PFSK-1 (cell line): ENCODE results near the gene TTLL11.

Experiments
- FOXP2 ChIP-seq: optimal IDR thresholded peaks from 2 replicates; pipeline ENCODE3; 2011; ENCODE audit warnings: borderline replicate concordance, control low read depth, inconsistent platforms; ENCODE audit not compliant: insufficient read depth; ENCODE audit errors: extremely low read length, extremely low read depth
- POLR2AphosphoS5 ChIP-seq: IDR thresholded peaks from 2 replicates; pipeline ENCODE4 v1.6.1; 2012; ENCODE audit warnings: low read depth, mild to moderate bottlenecking, control low read depth, low read length, moderate library complexity
- SIN3A ChIP-seq: IDR thresholded peaks from 2 replicates; pipeline ENCODE4 v1.6.1; 2012; ENCODE audit warnings: mild to moderate bottlenecking, low read length, moderate library complexity, borderline replicate concordance; ENCODE audit not compliant: insufficient read depth
- TAF1 ChIP-seq: IDR thresholded peaks from 2 replicates; pipeline ENCODE4 v1.6.1; 2012; ENCODE audit warnings: low read length, control low read depth, borderline replicate concordance; ENCODE audit not compliant: insufficient read depth
- TF ChIP-seq, protein P1 (sequence below), 2 experiments: IDR thresholded peaks; 2 replicates each; pipeline versions ENCODE4 v1.6.1 to v1.8.0; 2011 to 2012; ENCODE audit warnings: low read depth in 2 of 2, low read length in 2 of 2, control low read depth in 1 of 2, inconsistent platforms in 1 of 2, mild to moderate bottlenecking in 1 of 2, moderate library complexity in 1 of 2; ENCODE audit not compliant: insufficient read depth in 1 of 2

TTLL11 gene

DNA sequence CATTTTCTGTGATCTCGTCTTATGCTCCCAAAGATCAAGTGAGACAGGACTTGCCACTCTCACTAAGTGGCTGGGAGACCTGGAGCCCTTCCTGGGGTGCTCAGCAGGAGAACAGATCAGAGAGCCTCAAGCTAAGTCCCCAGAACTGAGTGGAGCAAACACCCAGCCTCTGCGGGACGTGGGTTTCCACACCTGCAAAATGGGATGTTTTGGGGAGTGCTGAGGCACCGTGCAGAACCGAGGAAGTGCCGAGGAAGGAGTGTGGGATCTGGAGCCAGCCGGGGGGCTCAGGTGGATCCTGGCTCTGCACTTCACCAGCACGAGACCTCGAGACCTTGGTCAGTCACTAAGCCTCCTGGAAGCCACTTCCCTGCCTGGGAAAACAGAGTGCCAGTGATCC, 275.6 kb downstream of the TTLL11 start:
- TF ChIP-seq SIN3A: no peak
- no peak for TF ChIP-seq POLR2AphosphoS5
- TF ChIP-seq FOXP2: no peak

DNA sequence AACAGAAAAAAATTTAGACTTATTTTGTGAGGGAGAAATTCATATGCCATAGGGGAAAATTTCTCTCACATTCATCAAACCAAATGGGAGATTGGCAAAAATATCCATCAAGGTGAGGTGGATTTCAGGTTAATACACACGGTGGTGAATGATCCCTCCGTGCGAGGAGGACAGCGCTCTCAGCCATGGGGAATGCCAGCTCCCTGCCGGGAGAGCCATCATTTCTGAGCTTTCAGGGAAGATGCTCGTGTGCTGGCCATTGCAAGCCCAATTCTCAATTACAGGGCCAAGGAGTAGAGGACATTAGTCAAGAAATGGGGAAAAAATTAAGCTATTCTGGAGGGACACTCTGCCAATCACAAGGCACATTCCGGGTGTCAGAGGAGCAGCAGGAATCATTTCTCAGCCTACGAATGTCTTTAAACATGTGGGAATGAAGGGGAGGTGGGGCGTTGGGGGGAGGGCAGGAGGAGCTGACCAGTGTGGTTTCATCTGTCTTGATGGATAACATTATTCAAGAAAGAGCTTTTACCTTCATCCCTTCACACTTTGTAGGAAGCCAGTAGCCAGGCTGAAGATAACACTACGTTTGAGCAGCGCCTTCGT, 276.2 kb downstream of the TTLL11 start:
- TF ChIP-seq FOXP2: no peak
- no peak for TF ChIP-seq TAF1
- TF ChIP-seq, protein P1, sequence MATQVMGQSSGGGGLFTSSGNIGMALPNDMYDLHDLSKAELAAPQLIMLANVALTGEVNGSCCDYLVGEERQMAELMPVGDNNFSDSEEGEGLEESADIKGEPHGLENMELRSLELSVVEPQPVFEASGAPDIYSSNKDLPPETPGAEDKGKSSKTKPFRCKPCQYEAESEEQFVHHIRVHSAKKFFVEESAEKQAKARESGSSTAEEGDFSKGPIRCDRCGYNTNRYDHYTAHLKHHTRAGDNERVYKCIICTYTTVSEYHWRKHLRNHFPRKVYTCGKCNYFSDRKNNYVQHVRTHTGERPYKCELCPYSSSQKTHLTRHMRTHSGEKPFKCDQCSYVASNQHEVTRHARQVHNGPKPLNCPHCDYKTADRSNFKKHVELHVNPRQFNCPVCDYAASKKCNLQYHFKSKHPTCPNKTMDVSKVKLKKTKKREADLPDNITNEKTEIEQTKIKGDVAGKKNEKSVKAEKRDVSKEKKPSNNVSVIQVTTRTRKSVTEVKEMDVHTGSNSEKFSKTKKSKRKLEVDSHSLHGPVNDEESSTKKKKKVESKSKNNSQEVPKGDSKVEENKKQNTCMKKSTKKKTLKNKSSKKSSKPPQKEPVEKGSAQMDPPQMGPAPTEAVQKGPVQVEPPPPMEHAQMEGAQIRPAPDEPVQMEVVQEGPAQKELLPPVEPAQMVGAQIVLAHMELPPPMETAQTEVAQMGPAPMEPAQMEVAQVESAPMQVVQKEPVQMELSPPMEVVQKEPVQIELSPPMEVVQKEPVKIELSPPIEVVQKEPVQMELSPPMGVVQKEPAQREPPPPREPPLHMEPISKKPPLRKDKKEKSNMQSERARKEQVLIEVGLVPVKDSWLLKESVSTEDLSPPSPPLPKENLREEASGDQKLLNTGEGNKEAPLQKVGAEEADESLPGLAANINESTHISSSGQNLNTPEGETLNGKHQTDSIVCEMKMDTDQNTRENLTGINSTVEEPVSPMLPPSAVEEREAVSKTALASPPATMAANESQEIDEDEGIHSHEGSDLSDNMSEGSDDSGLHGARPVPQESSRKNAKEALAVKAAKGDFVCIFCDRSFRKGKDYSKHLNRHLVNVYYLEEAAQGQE (IDR thresholded peaks at IDR 0.05; ENCODE audit: insufficient read depth in 1 of 2, low read depth in 2 of 2, low read length in 2 of 2): no peak
- no peak for TF ChIP-seq POLR2AphosphoS5
- TF ChIP-seq SIN3A: no peak

DNA sequence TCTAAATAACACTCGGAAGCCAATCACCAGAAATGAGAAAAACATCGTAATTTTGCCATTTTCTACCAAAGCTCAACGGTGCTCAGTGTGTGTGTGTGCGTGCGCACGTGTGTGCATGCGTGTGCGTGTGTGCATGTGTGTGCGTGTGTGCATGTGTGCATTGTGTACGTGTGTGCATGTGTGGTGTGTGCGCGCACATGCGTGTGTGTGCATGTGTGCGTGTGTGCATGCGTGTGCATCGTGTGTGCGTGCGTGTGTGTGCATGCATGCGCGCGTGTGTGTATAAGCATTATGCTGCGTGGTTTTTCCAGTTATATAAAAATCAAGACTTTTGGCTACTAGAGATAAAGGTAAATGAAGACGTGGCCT, 276.7 kb downstream of the TTLL11 start:
- TF ChIP-seq, protein P1 (IDR thresholded peaks at IDR 0.05; ENCODE audit: insufficient read depth in 1 of 2, low read depth in 2 of 2, low read length in 2 of 2): no peak
- no peak for TF ChIP-seq POLR2AphosphoS5
- no peak for TF ChIP-seq SIN3A
- no peak for TF ChIP-seq FOXP2
- TF ChIP-seq TAF1: no peak

DNA sequence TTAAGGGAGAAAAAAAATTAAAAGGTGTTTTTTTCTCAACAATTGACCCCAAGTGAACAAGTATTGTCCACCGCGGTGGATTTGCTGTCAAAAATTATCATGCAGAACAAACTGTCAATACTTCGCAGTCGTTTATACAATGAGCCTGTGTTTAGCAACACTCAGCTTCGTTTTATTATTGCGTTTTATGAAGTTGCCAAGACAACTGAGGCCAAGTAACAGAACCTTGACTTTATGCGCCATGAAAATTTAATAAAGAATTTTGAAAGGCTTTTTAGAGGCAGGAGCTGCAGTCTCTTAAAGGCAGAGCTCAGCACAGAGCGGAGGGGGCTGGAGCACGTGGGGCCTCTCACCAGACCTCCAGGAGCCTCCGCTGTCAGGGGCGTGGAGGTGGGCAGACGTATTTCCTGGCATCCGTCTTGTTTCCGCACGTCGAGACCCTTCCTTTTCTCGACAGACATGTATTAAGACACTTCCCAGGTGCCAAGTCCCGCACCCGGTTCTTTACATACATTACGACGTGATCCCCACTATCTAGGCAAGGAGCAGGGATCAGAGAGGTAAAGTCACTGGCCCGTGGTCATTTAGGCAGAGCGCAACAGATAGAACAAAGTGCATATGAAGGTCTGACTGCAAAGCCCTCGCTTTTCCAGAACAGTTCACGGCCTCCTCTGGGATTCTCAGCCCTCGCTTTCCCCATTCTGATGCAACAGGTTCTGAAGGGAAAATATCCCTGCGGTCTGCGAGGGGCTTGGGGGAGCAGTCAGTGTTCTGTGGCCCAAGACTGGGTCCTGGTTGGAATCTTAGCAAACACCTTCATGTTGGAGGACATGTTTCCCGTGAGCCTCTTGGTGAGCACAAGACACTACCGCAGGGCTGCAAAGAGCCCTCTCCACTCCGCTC, 277.3 kb downstream of the TTLL11 start:
- TF ChIP-seq POLR2AphosphoS5 (no peak), FOXP2 (no peak), SIN3A (no peak)

DNA sequence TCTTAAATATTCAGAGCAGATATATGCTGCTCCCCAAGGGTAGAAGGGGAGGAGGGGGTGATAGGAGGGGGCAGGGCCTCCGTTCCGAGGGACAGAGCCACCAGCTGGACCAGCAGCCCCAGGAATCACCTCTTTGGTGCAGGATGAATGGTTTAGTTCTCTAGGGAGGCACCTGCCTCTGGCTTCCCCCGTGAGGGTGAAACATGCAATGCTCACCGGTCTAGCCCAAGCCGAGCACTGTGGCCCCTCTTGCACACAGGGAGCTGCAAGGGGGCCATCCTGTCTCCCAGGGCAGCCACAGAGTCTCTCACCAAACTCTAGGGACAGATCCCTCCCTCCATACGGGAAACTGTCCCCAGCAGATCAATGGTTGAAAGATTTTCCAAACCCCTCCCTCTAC, 278.0 kb downstream of the TTLL11 start:
- no peak for TF ChIP-seq TAF1
- no peak for TF ChIP-seq POLR2AphosphoS5
- TF ChIP-seq, protein P1 (IDR thresholded peaks at IDR 0.05; ENCODE audit: insufficient read depth in 1 of 2, low read depth in 2 of 2, low read length in 2 of 2): no peak
- TF ChIP-seq FOXP2: no peak
- no peak for TF ChIP-seq SIN3A

DNA sequence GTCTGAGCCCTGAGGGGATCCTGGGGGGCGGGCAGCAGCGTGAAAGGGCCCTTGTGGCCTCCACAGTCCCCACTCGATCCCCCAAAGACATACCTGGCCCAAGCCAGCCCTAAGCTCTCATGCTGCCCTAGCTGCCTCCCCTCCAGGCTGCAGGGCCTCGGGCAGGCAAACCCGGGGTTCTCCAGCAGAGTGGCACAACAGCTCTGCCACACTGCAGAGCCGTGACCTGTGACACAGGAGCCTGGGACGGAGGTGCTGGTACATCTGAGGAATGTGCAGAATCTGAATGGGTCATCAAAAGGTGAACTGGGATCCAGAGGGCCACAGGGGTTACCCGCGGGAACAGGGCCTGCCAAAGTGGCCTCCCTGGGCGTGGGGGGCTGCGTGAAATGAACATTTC, 278.5 kb downstream of the TTLL11 start:
- TF ChIP-seq POLR2AphosphoS5 (no peak), FOXP2 (no peak), TAF1 (no peak), SIN3A (no peak)
- TF ChIP-seq, protein P1 (IDR thresholded peaks at IDR 0.05; ENCODE audit: insufficient read depth in 1 of 2, low read depth in 2 of 2, low read length in 2 of 2): no peak
